ENCODE measurements around the gene GCFC2.

GCFC2 gene

GRCh38 chr2:75633620-75634019 is 77.1 kb downstream of the GCFC2 start:
- no peak overlapping the region for H3K4me3 ChIP-seq (ENCODE audit: low read depth, low read length, poor library complexity, severe bottlenecking)
- H3K9me3 ChIP-seq (ENCODE audit: low read length) = no peaks in the 10 kb centered on the region
- H3K27me3 ChIP-seq (ENCODE audit: insufficient read depth, low read length) = no peaks in the 10 kb centered on the region
- no peak for TF ChIP-seq EZH2 (IDR thresholded peaks at IDR 0.05; ENCODE audit: borderline replicate concordance, low read length)
- TF ChIP-seq CTCF (IDR thresholded peaks at IDR 0.05; ENCODE audit: low read length) = no peak
- no peaks in the 10 kb centered on the region for H3K4me1 ChIP-seq (ENCODE audit: insufficient read depth, low read length, severe bottlenecking)
- H3K79me2 ChIP-seq (ENCODE audit: insufficient read depth, low read length) = no peaks in the 10 kb centered on the region
- no peak overlapping the region for H3K9ac ChIP-seq (ENCODE audit: low read length)
- no peaks in the 10 kb centered on the region for H3F3A ChIP-seq (ENCODE audit: insufficient read depth, low read length)
- H3K4me2 ChIP-seq (ENCODE audit: low read length) = no peak overlapping the region
- H3K27ac ChIP-seq (ENCODE audit: low read depth, low read length, poor library complexity, severe bottlenecking) = no peak overlapping the region
- H2AFZ ChIP-seq (ENCODE audit: low read length) = no peak overlapping the region
- no peaks in the 10 kb centered on the region for H3K9me2 ChIP-seq (ENCODE audit: low read depth, low read length)
- no peaks in the 10 kb centered on the region for H3K36me3 ChIP-seq (ENCODE audit: insufficient read depth, low read length)
- H4K20me1 ChIP-seq (ENCODE audit: insufficient read depth, low read length) = no peaks in the 10 kb centered on the region

- H3K4me3 ChIP-seq (ENCODE audit: low read depth, low read length, poor library complexity, severe bottlenecking) = no peak overlapping the region
- no peaks in the 10 kb centered on the region for H3F3A ChIP-seq (ENCODE audit: insufficient read depth, low read length)
- no peak overlapping the region for H3K9ac ChIP-seq (ENCODE audit: low read length)
- no peaks in the 10 kb centered on the region for H3K79me2 ChIP-seq (ENCODE audit: insufficient read depth, low read length)
- no peak overlapping the region for H3K27ac ChIP-seq (ENCODE audit: low read depth, low read length, poor library complexity, severe bottlenecking)
- TF ChIP-seq EZH2 (IDR thresholded peaks at IDR 0.05; ENCODE audit: borderline replicate concordance, low read length) = no peak
- no peak for TF ChIP-seq CTCF (IDR thresholded peaks at IDR 0.05; ENCODE audit: low read length)
- H2AFZ ChIP-seq (ENCODE audit: low read length) = no peak overlapping the region
- H3K9me3 ChIP-seq (ENCODE audit: low read length) = no peaks in the 10 kb centered on the region
- H3K36me3 ChIP-seq (ENCODE audit: insufficient read depth, low read length) = no peaks in the 10 kb centered on the region
- no peaks in the 10 kb centered on the region for H4K20me1 ChIP-seq (ENCODE audit: insufficient read depth, low read length)
- no peak overlapping the region for H3K4me2 ChIP-seq (ENCODE audit: low read length)
- H3K4me1 ChIP-seq (ENCODE audit: insufficient read depth, low read length, severe bottlenecking) = no peaks in the 10 kb centered on the region
- no peaks in the 10 kb centered on the region for H3K27me3 ChIP-seq (ENCODE audit: insufficient read depth, low read length)
- H3K9me2 ChIP-seq (ENCODE audit: low read depth, low read length) = no peaks in the 10 kb centered on the region
Measured at GRCh38 chr2:75632813-75633212, 77.9 kb downstream of the GCFC2 start.

GRCh38 chr2:75632091-75632701 is 78.5 kb downstream of the GCFC2 start:
- Histone ChIP-seq H3K4me2 (ENCODE audit: low read length) (no peak overlapping the region), H3K27ac (ENCODE audit: low read depth, low read length, poor library complexity, severe bottlenecking) (no peak overlapping the region), H3K36me3 (ENCODE audit: insufficient read depth, low read length) (no peaks in the 10 kb centered on the region), H3K9me2 (ENCODE audit: low read depth, low read length) (no peaks in the 10 kb centered on the region), H3F3A (ENCODE audit: insufficient read depth, low read length) (no peaks in the 10 kb centered on the region), H3K4me1 (ENCODE audit: insufficient read depth, low read length, severe bottlenecking) (no peaks in the 10 kb centered on the region), H3K27me3 (ENCODE audit: insufficient read depth, low read length) (no peaks in the 10 kb centered on the region), H4K20me1 (ENCODE audit: insufficient read depth, low read length) (no peaks in the 10 kb centered on the region), H2AFZ (ENCODE audit: low read length) (no peak overlapping the region), H3K9ac (ENCODE audit: low read length) (no peak overlapping the region), H3K4me3 (ENCODE audit: low read depth, low read length, poor library complexity, severe bottlenecking) (no peak overlapping the region), H3K9me3 (ENCODE audit: low read length) (no peaks in the 10 kb centered on the region), H3K79me2 (ENCODE audit: insufficient read depth, low read length) (no peaks in the 10 kb centered on the region)
- no peak for TF ChIP-seq EZH2 (IDR thresholded peaks at IDR 0.05; ENCODE audit: borderline replicate concordance, low read length)
- no peak for TF ChIP-seq CTCF (IDR thresholded peaks at IDR 0.05; ENCODE audit: low read length)

Measured in OCI-LY1 (cell line).